Esophagus squamous epithelium (tissue), 4 donors: ENCODE data around the gene ANP32B.

Experiments used
- CTCF ChIP-seq, 6 experiments: fragments of 450-650 bp in 4 of 6; fragments of 200-600 bp in 2 of 6; sonication (generic) in 2 of 6; IDR thresholded peaks; one replicate each; pipeline ENCODE4 v1.5.1; 2016 to 2019; ENCODE audit warnings: antibody characterized with exemption in 6 of 6, mild to moderate bottlenecking in 4 of 6, moderate library complexity in 4 of 6
- POLR2A ChIP-seq, 4 donors: fragments of 450-650 bp; IDR thresholded peaks; one replicate each; pipeline ENCODE4 v1.6.1; 2017; ENCODE audit warnings: antibody characterized with exemption in 4 of 4, mild to moderate bottlenecking in 4 of 4, moderate library complexity in 3 of 4

- TF ChIP-seq CTCF (IDR thresholded peaks at IDR 0.05) = no peak
- no peak for TF ChIP-seq POLR2A (IDR thresholded peaks at IDR 0.05)
Measured at GRCh38 chr9:97963232-97963631, 19.9 kb upstream of the ANP32B start.
